CD4-positive, alpha-beta T cell treated with Interleukin-15 for 4 hours (primary cell): ENCODE results near the gene LRRC31.

Experiments
- DNase-seq: peaks from one replicate; pipeline ENCODE4 v3.0.0-alpha.2; 2020; ENCODE audit warnings: low spot score

Gene LRRC31

GRCh38 chr3:169863458-169863899, 6.3 kb downstream of the LRRC31 start:
- peak; percentile 69 for DNase-seq

GRCh38 chr3:169861871-169862270, 7.9 kb downstream of the LRRC31 start:
- no peak for DNase-seq

- DNase-seq = no peak
Measured at GRCh38 chr3:169857811-169858210, 11.9 kb downstream of the LRRC31 start.

- no peak for DNase-seq
Measured at GRCh38 chr3:169855514-169855913, 14.2 kb downstream of the LRRC31 start.

GRCh38 chr3:169850618-169851017, 19.1 kb downstream of the LRRC31 start:
- no peak for DNase-seq

GRCh38 chr3:169848741-169849140, 21.0 kb downstream of the LRRC31 start:
- DNase-seq = no peak

GRCh38 chr3:169847896-169848295, 21.8 kb downstream of the LRRC31 start:
- DNase-seq = no peak

- DNase-seq = no peak
Measured at GRCh38 chr3:169846458-169847193, 23.1 kb downstream of the LRRC31 start.

GRCh38 chr3:169842960-169843359, 26.8 kb downstream of the LRRC31 start:
- DNase-seq = no peak

- no peak for DNase-seq
Measured at GRCh38 chr3:169841171-169841570, 28.6 kb downstream of the LRRC31 start.

- DNase-seq = no peak
Measured at GRCh38 chr3:169838511-169839030, 31.2 kb downstream of the LRRC31 start.

GRCh38 chr3:169836942-169837275, 32.8 kb downstream of the LRRC31 start:
- no peak for DNase-seq

GRCh38 chr3:169836078-169836941, 33.4 kb downstream of the LRRC31 start:
- DNase-seq = no peak

GRCh38 chr3:169835533-169835932, 34.2 kb downstream of the LRRC31 start:
- DNase-seq = no peak

- no peak for DNase-seq
Measured at GRCh38 chr3:169827712-169828111, 42.0 kb downstream of the LRRC31 start.

GRCh38 chr3:169825316-169825715, 44.4 kb downstream of the LRRC31 start:
- no peak for DNase-seq

GRCh38 chr3:169822983-169823382, 46.8 kb downstream of the LRRC31 start:
- DNase-seq = no peak

- no peak for DNase-seq
Measured at GRCh38 chr3:169822540-169822939, 47.2 kb downstream of the LRRC31 start.

- no peak for DNase-seq
Measured at GRCh38 chr3:169822091-169822490, 47.6 kb downstream of the LRRC31 start.

- no peak for DNase-seq
Measured at GRCh38 chr3:169818316-169818715, 51.4 kb downstream of the LRRC31 start.

- DNase-seq = no peak
Measured at GRCh38 chr3:169815590-169816150, 54.1 kb downstream of the LRRC31 start.

- DNase-seq = peak; percentile 79
Measured at GRCh38 chr3:169813757-169814517, 55.8 kb downstream of the LRRC31 start.
